Hippocampal formation (tissue), 2 donors: ENCODE results near the gene LDAH.

Source experiments
- DNase-seq, 2 donors: peaks; one replicate each; lab custom pipeline; 2025; lab: John Stamatoyannopoulos, UW

LDAH gene

DNA sequence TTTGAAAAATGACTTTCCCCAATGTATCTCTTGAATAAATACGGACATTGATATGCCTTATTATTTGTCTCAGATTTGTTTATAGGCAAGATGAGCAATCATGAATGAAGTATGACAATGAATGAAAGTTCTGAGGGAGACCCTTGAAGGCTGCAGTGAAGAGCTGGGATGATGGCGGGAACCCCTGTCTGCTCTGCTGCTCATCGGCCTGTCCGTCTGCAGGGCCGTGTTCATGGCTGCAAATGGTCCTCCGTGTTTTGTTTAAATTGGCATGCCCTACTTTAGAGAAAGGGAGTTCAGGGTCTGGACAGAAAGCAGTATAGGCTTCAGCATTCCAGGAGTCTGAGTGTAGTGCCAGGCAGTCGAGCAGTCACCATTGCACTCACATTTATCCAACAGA is 170.8 kb downstream of the LDAH start:
- DNase-seq = no peak

DNA sequence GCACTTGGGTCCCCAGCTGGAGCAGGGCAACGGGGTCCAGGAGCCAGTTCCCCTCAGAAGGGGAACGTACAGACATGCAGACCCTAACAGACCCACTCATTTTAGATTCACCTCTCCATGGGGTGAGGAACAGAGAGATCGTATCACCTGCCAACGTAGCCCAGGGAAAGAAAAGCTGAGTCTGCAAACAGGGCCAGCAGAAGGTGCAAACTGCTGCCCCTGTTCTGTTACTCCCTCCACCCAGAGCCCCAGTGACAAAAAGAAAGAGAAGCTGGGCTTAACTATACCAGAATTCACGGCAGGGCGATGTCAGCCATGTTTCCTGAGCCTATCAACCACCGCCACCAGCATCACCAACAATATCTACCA is 171.2 kb downstream of the LDAH start:
- DNase-seq = no peak

DNA sequence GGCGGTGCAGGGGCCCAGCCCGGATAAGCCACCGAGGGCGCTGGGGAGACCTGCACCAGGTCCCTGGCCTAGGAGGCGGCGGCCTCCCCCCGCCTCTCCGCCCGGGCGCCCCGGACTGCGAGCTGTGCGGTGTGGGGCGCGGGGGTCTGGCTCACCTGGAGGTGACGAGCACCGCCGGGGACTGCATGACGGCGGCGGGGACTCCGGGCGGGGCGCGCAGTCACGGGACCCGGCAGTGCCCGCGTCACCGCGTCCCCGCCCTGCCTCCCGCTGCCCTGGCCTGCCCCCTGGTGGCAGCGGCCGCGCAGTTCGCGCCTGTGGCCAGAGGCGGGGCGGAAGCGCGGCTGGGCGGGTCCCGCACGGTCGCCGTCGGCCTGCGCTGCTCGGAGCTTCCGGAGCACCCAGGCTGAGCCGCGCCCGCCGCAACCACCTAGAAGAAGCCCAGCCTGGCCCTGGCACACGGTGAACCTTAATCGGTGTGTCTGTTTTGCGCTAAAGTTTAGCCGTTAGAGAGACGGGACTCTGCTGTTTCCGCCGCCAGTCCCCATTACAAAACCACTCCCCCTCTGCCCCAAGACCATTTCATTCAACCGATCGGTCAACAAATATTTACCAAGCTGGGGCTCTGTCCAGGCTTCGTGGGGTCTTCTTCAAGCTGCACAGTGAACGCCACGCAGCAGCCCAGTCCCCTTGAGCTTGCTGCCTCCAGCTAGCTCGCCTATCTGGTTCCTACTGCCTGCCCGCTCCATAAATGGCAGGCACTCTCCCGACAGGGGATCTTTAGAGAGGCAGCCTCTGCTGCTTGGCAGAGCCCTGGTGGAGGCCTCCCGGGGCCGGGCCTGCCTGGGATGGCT is 171.8 kb downstream of the LDAH start, which contains the start of gene HS1BP3:
Gene HS1BP3, minus strand, starts transcription at position 222 of the 854 bp plus-strand sequence. Its CDS starts 35 bp downstream, at position 187.
- peak; percentile 76 to 83 for DNase-seq

DNA sequence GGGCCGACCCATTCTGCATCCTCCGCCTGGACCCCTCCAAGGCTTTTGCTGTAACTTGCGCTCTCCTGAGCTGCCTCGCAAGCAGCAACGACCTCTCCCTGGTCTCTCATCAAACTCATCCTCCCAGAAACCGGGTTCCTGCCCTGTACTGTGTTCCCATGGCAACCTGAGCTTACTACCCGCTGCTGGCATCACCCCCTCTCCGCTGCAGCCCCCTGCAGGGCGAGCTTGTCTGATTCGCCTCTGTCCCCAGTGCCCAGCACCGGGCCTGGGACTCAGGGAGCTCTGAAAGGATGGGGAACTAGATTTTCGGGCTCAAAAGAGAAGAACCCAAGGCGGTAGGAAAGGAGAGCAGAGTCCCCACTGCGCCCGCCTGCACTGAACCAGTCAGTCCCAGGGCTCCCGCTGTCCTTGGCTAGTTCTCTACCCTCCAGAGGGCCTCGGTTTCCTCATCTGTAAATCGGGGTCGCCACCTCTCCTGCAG is 172.5 kb downstream of the LDAH start:
- peak; percentile 31 to 46 for DNase-seq

DNA sequence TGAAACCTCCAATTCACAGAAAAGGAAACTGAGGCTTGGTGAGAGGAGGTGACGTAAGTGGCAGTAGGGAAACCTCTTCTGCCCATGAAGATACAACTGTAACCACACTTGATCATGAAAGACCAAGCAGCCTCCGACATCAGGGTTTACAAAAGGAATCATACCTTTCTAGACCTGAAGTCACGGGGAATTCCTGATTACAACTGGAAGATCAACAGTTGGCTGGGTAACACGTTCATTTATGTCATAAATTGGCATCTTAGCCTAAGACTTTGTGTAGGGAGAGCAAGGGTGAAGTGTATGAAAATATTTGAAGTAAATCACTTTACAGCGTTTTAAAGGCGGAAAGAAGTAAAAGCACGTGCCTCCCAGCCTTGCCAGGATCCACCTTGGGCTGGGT is 172.9 kb downstream of the LDAH start:
- no peak for DNase-seq

DNA sequence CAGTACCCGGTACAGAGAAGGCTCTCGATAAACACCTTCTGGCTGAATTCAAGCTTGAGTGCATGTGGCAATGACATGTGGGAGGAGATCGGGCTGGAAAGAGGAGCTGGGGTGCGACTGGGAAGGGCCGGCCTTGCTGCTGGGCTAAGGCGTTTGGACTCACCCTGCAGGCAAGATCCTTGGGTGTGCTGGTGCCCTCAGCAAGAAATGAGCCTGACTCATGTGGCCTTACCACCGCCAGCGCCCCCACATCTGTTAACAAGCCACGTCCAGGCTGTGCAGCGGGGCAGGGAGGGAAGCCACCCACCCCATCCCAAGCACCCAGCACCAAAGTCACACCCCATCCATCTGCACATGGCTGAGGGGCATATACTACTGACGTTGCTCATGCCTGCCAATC is 173.3 kb downstream of the LDAH start:
- DNase-seq = no peak

DNA sequence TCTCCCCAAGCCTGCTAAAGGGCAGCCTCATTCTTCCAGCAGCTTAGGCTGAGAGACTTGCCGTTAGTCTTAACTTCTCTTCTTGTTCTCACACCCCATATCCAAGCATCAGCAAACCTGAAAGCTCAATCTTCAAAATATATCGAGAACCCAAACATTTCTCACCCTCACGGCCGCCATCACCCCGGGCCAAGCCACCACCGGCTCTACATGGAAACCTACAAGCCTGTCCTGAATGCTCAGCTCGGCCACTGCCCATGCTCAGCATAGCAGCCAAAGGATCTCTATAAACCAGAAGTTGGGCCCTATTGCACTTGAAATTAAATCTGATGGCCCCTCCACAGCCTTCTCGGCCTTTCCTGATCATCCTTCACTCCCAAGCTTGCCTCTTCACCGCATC is 174.1 kb downstream of the LDAH start:
- DNase-seq = no peak

DNA sequence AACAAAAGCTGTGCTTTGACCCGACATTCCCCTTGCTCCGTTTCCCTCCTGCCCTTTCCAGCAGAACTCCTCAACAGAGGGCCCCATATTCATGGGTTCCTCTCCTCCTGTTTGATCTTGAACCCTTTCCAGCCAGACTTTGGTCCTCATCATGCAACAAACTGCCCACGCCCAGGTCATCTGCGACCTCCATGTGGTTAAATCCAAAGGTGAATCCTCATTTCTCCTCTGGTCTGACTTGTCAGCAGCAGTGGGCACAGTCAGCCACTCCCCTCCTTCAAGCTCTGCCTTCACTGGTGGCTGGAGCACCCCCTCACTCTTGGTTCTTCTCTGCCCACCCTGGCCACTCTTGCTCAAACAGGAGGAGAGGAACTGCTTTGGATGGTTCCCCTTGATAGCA is 174.7 kb downstream of the LDAH start:
- DNase-seq = no peak

DNA sequence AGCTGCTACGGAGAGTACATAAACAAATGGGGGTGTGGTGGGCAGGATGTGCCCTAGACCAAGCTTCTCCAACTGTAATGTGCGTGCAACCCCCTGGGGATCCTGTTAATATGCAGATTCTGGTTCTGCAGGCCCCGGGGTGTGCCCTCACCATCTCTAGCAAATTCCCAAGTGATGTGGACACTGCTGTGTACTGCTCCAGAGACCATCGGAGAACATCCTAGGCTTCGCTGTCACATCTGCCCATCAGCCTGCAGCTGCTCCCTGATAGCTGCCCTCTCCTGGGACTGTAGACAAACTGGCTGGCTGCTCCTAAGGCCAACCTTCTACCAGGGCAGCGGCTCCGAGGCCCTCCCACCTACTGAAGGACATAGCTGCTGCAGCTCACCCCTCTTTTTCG is 175.2 kb downstream of the LDAH start:
- no peak for DNase-seq

DNA sequence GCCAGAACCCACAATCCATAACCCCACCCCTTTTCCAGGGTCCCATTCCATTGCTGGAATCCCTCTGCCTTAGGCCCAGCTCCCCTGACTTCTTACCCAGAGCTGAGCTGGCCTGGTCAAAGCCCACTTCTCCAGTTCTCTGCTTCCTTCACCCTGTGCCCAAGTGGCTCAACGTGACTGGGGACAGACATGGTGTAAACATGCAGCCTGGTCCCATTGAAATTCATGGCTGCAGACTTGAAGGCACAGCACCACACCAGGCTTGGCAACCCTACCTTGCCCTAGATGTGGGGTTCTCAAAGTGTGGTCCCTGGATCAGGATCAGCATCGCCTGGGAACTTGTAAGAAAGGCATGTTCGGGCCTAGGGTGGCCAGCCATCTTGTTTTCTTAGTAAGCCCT is 175.7 kb downstream of the LDAH start:
- no peak for DNase-seq

DNA sequence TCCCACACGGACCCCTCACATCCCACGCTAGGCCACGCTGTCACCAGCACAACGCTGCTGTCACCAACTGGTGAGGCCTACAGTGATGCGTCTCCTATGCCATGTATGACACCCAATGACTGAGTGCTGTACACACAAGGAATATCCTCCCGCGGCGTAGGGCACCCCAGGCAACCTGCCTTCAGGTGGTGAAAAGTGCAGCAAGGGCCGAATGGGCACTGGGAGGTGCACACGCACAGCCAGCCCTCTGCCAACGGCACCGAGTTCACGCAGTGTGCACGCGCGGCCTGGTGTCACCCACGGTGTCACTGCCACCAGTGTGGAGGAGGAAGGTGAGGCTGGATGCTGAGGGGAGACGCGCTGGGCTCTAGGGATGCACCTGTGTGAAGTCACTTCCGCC is 176.5 kb downstream of the LDAH start:
- no peak for DNase-seq

DNA sequence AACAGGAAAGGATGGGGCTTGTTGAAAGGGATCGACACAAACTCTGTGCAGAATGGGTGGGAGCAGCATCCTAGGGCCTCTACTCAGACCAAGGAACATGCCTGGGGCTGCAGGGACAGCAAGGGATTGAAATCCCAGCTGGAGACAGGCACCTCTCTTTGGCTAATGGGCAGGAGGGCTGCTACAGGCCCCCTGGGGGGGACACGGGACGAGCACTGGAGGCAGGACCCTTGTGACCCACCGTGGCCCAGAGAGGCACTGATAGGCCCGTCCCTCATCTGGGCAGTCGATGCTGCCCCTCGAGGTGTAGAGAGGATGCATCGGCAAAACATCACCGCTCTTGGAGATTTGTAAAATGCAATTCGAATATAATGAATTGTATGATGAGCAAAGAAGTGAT is 177.1 kb downstream of the LDAH start:
- no peak for DNase-seq

DNA sequence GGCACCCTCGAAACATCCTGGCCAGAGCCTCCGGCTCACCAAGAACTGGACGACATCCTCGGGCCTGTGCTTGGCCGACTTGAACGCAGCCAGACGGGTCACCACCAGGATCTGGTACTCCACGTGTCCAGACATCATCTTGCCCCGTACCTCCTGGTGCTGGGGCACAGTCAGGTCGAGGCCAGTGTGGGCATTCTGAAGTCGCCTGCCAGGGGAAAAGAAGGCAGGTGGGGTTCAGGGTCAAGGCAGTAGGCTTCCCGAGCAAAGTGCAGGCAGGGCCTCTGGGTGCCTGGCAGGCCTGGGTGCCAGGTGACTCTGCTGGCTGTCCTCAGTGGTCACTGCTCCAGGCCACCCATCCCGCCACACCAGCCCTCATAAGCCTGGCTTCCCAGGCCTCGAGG is 177.6 kb downstream of the LDAH start:
- no peak for DNase-seq

DNA sequence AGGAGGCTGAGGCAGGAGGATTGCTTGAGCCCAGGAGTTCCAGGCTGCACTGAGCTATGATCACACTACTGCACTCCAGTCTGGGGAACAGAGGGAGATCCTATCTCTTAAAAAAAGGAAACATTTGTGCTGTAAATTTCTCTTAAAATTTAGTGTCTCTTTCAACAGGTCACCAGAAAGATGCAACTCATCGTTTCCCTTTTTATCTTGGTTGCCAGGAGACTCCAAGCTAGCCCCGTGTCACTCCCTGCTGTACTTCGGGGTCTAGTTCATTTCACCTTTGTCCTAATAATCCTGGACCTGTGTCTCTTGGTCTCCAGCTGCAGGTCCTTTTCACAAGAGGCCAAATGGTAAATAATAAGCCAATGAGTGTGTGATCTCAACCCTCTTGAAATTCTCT is 179.1 kb downstream of the LDAH start:
- DNase-seq = no peak

DNA sequence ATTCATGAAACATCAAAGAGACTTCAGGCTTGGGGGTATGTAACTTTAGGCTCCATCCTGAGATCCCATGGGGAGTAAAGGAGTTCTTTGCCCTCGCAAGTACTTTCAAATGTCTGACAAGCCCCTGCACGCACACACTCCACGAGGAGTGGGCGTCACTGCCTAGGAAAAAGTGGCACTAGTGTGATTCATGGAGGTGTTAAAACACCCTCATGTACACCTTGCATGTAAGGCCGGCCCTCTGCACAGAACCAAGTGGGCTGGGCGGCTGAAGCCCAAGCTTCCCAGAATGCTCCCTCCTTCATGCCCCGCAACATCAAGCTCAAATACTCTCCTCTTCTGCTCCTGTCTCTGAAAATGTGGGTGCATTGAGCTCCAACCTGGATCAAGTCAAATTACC is 179.8 kb downstream of the LDAH start:
- DNase-seq = no peak

DNA sequence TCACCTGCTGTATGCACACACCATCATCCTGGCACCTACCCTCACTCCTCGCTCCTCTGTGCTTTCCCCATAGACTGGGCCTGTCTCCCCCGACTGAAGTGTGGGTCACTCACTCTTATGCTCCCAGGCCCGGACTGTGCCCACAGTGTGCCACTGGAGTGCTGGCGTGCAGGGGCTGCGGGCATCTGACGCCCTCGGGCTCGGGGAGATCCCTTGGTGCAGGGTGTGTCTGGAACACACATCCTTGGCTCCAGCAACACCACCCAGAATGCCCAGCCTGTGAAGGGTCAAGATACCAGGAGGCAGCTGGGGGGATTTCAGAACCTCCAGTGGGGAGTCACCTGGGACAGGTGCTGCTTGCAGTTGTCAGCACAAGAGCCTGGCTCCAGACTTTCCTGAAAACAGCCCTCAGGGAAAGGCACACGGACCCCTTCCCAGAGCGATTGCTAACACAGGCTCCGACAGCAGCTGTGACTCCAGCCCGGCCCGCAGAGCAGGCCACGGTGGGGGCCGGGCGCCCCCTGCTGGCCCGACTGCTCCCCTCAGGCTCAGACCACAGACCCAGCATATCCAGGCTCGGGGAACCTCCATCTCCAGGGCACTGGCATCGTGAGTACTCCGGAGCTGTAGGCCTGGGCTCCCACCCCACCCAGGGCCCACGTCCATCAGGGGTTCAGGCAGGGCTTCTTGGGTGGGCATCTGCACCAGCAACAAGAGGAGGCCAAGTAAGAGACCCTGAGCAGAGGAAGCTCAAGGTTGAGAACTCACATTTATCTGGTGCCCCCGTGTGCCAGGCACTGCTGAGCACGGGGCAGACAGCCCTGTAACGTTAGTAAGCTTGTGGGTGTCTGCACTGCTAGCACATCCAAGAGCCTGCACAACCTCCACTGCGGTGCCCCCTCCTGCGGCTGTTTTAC is 180.6 kb downstream of the LDAH start:
- peak; percentile 71 for DNase-seq

DNA sequence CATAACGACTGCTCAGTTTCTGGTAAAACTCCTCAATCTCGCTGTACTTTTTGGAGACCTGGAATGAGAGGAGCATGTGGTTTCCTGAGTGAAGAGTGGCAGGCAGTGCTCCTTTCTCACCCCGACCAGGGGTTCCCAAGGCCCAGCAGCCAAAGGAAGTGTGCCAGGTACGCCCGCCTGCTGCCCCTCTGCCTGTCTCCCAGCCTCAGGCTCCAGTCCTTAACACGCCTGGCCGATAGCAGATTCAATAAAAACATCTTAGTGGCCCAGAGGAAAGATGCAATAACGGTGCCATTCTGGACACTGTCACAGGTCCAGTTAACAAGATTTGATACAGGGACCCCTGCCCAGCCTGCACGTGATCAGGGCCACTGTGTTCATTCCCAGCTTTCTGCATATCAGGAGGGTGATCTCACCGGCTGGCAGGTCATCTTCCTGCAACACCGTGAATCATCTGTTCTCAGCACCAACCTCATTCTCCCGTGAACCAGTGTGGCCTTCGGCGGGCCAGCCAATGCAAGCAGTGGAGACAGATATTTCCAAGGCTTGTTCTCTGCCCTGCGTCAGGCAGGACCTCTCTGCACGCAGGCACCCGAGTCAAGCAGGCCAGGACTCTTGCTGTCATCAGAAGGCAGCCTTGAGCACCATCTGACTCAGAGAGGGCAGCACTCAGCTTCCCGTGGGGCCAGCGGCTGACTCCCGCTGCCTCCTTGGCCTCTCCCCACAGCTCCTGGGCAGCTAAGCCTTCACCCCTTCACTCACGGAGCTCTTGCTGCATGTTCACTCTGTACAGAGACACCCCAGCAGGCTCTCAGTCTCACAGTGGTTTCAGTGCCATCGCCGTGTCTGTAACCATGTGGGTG is 181.5 kb downstream of the LDAH start:
- DNase-seq = no peak

DNA sequence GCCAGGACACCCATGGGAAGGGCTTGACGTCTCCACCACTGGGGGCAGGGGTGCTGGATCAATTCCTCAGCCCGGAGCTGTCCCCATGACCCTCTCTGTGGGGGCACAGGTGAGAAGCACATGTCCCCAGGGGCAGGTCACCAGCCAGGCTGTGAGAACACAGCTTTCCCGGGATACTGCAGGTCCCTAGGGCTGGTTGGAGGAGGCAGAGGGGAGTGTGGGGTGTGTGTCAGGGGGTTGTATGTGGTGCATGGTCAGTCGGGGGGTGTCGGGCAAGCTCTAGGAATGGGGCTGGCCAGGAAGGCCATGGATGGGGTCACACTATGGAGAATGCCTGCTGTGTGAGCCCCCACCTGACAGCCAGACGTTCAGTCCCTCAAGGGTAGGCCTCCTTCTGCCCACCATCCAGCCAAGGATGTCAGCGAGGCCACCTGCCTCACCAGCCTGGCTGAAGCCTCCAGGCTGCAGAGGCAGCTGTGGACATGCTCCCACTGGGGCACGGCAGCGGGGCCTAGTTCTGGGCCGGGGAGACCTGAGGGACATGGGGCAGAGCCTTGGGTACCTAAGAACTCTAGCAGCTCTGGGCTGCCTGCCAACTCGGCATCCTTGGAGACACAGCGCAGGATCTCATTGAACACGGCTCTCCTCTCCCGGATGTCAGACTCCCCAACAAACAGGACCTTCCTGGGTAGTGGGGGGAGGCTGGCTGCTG is 182.3 kb downstream of the LDAH start:
- peak in 1 of 2 donors; percentile 11 for DNase-seq

DNA sequence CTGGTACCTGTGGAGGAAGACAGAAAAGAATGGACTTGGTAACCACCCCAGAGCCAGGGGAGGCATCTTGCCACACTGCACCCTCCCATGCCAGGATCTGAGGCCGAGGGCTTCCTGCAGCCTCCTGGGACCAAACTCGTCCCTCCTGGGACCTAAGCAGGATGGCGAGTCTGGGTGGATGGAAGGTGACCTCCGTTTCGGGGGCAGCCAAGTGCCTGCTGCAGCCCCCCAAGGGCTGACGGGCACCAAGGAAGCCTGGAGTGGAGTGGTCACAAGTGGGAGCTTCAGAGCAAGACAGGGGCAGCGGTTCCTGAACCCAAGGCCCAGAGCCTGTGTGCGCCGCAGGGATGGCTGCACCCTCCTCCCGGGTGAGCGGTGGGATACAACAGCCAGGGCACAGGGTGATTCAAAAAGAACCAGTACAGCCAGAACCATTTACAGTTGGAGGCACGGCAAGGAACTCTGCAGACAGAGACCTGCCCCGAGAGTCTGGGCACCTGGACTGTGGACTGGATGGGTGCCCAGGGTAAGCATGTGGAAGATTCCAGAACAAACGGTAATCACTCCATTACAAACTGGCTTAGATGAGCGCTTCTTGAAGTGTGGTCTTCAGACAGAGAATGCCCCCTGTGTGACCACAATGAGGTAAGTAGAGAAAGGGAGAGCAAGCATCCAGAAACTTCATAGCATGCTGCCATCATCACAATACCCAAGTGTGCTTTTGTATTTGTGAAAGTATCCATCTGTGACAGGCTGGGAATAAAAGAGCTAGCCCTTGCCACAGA is 184.1 kb downstream of the LDAH start:
- no peak for DNase-seq

DNA sequence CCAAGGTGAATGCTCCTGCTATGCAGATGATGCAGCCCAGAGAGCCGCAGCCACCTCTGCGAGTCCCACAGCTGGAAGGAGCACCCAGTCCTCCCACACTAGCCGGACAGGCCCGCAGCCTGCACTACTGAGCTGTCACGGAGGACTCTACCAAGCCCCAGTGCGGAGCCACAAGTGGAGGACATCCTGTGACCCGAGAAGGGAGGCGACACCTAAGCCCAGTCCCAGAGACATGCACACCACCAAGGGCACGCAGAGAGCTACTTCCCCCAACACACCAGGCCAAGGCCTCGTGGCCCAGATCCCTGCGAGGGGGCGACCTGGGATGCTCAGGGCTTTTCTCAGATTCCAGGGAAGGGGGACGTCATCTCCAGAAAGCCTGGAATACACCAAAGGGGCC is 184.9 kb downstream of the LDAH start:
- DNase-seq = no peak
